Panc1 (cell line): ENCODE data around the gene ATXN1.

Source experiments
- CTCF ChIP-seq: fragments of 450-650 bp; IDR thresholded peaks from 2 replicates; pipeline ENCODE4 v1.5.1; 2017; ENCODE audit warnings: mild to moderate bottlenecking
- POLR2AphosphoS5 ChIP-seq: IDR thresholded peaks from 2 replicates; pipeline ENCODE4 v1.6.1; 2012; ENCODE audit warnings: mild to moderate bottlenecking, low read depth, low read length, moderate library complexity
- TCF7L2 ChIP-seq: IDR thresholded peaks from 2 replicates; pipeline ENCODE4 v1.6.1; 2011; ENCODE audit warnings: mild to moderate bottlenecking, low read depth, low read length, inconsistent platforms

- no peak for TF ChIP-seq CTCF
- TF ChIP-seq POLR2AphosphoS5 = no peak
- TF ChIP-seq TCF7L2 = no peak
These were observed 389.1 kb downstream of the ATXN1 start for GRCh38 chr6:16372029-16372776.
